ENCODE results near the gene ROCK2. TPM values are rescaled to one million over a fixed set of nuclear protein-coding genes. Genes with fewer than 3 reads are reported as not detected.

ROCK2 gene
- total RNA-seq, 3 donors from 2014 or later (not counting 1 experiment from before 2014, with no cell fraction given) = 19.9 to 28.2 (median 21.9) TPM

- Mint-ChIP-seq H3K4me1 (no peaks in the 10 kb centered on the region), H3K36me3 (no peaks in the 10 kb centered on the region), H3K27me3 (ENCODE audit: low read depth in 2 of 2) (no peaks in the 10 kb centered on the region), H3K4me3 (no peak overlapping the region), H3K27ac (no peak overlapping the region), H3K9me3 (no peaks in the 10 kb centered on the region)
- ATAC-seq (no peak), DNase-seq (no peak)
- no peaks in the 10 kb centered on the region for H3K36me3 ChIP-seq (ENCODE audit: control insufficient read depth, insufficient read depth, low read length)
- H3K4me3 ChIP-seq (ENCODE audit: low read length) = no peak overlapping the region
- no peaks in the 10 kb centered on the region for H3K27me3 ChIP-seq (ENCODE audit: control insufficient read depth, insufficient read depth, low read length)
- intact Hi-C loops (cut with micrococcal nuclease) = no loop called here
- TF ChIP-seq CTCF (IDR thresholded peaks at IDR 0.05) = no peak
- H3K27ac ChIP-seq (ENCODE audit: low read length) = no peak overlapping the region
- 92% methylated on average over 1 of the region's 1 CpG for WGBS (ENCODE audit: insufficient coverage)
- no peaks in the 10 kb centered on the region for H3K4me1 ChIP-seq (ENCODE audit: control insufficient read depth, insufficient read depth, low read length)
- H3K9me3 ChIP-seq (ENCODE audit: control insufficient read depth, insufficient read depth, low read length) = no peaks in the 10 kb centered on the region
These were observed 115.7 kb downstream of the ROCK2 start for GRCh38 chr2:11228692-11229091.

- no peak for TF ChIP-seq CTCF (IDR thresholded peaks at IDR 0.05)
- H3K36me3 ChIP-seq (ENCODE audit: control insufficient read depth, insufficient read depth, low read length) = peaks cover 3% of the 10 kb centered on the region
- Mint-ChIP-seq H3K27me3 (ENCODE audit: low read depth in 2 of 2) (no peaks in the 10 kb centered on the region), H3K4me3 (no peak overlapping the region), H3K27ac (no peak overlapping the region), H3K9me3 (no peaks in the 10 kb centered on the region), H3K36me3 (no peaks in the 10 kb centered on the region), H3K4me1 (no peaks in the 10 kb centered on the region)
- H3K4me1 ChIP-seq (ENCODE audit: control insufficient read depth, insufficient read depth, low read length) = no peaks in the 10 kb centered on the region
- no peak for ATAC-seq
- no peak overlapping the region for H3K4me3 ChIP-seq (ENCODE audit: low read length)
- intact Hi-C loops (cut with micrococcal nuclease) = no loop called here
- no peak for DNase-seq
- no peaks in the 10 kb centered on the region for H3K9me3 ChIP-seq (ENCODE audit: control insufficient read depth, insufficient read depth, low read length)
- no peaks in the 10 kb centered on the region for H3K27me3 ChIP-seq (ENCODE audit: control insufficient read depth, insufficient read depth, low read length)
- H3K27ac ChIP-seq (ENCODE audit: low read length) = no peak overlapping the region
These were observed 116.8 kb downstream of the ROCK2 start for GRCh38 chr2:11227595-11227994.

GRCh38 chr2:11224887-11225286, 119.5 kb downstream of the ROCK2 start:
- no peak overlapping the region for H3K4me3 Mint-ChIP-seq

More at GRCh38 chr2:11224887-11225286, 119.5 kb downstream of the ROCK2 start:
- Mint-ChIP-seq H3K27me3 (ENCODE audit: low read depth in 2 of 2) (no peaks in the 10 kb centered on the region), H3K27ac (no peak overlapping the region), H3K9me3 (no peaks in the 10 kb centered on the region), H3K4me1 (no peaks in the 10 kb centered on the region), H3K36me3 (no peaks in the 10 kb centered on the region)
- no peaks in the 10 kb centered on the region for H3K4me1 ChIP-seq (ENCODE audit: control insufficient read depth, insufficient read depth, low read length)
- peaks cover 13% of the 10 kb centered on the region for H3K36me3 ChIP-seq (ENCODE audit: control insufficient read depth, insufficient read depth, low read length)
- ATAC-seq = no peak
- TF ChIP-seq CTCF (IDR thresholded peaks at IDR 0.05) = no peak
- DNase-seq = no peak
- intact Hi-C loops (cut with micrococcal nuclease) = no loop called here
- no peaks in the 10 kb centered on the region for H3K9me3 ChIP-seq (ENCODE audit: control insufficient read depth, insufficient read depth, low read length)
- no peaks in the 10 kb centered on the region for H3K27me3 ChIP-seq (ENCODE audit: control insufficient read depth, insufficient read depth, low read length)
- H3K27ac ChIP-seq (ENCODE audit: low read length) = no peak overlapping the region
- H3K4me3 ChIP-seq (ENCODE audit: low read length) = no peak overlapping the region
